DOHH2 (cell line): ENCODE results near the gene WDR89.

Experiments used
- CTCF ChIP-seq: fragments of 200-600 bp; sonication (generic); IDR thresholded peaks from one replicate; pipeline ENCODE4 v1.5.1; 2014; ENCODE audit warnings: antibody characterized with exemption, mild to moderate bottlenecking, low read depth, low read length; ENCODE audit not compliant: poor library complexity, severe bottlenecking
- EZH2phosphoT487 ChIP-seq: fragments of 200-600 bp; sonication (generic); IDR thresholded peaks from 2 replicates; pipeline ENCODE4 v1.6.1; 2017; ENCODE audit warnings: borderline replicate concordance, mild to moderate bottlenecking, antibody characterized with exemption, low read length, moderate library complexity, mixed read lengths

GRCh38 chr14:63673255-63673654 is 31.6 kb upstream of the WDR89 start:
- TF ChIP-seq CTCF, result no peak
- no peak for TF ChIP-seq EZH2phosphoT487
